ENCODE measurements around the gene EIF5A. TPM values are rescaled to one million over a fixed set of nuclear protein-coding genes. Genes with fewer than 3 reads are reported as not detected.

EIF5A gene
- total RNA-seq, 1 experiment from 2014 or later: 345 TPM

GRCh38 chr17:7309628-7310027 is 2.2 kb downstream of the EIF5A start:
- POLR2A ChIA-PET: interaction anchor here (0.6 kb wide), 2 partner anchors 39 to 75 kb away, joined by 5 read pairs; no protein-coding TSS in a partner anchor
- intact Hi-C loops (cut with micrococcal nuclease; ENCODE audit: unreplicated experiment): loop anchor here (5.0 kb wide), 1 partner anchor 173 kb away; the partner anchor contains the start of genes POLR2A and SLC35G6
- Histone ChIP-seq H3K4me1 (peaks cover 4% of the 10 kb centered on the region; the same call in 1 of the 2 replicates), H3K4me3 (ENCODE audit: low read depth, low read length) (no peak overlapping the region), H3K9me3 (no peaks in the 10 kb centered on the region), H3K36me3 (ENCODE audit: control insufficient read depth, insufficient read depth, low read length) (peaks cover 5% of the 10 kb centered on the region), H3K27me3 (replicated peaks; ENCODE audit: control insufficient read depth, insufficient read depth, low read length) (no peaks in the 10 kb centered on the region)
- peaks cover 73% of the 10 kb centered on the region for H3K36me3 Mint-ChIP-seq (ENCODE audit: insufficient read depth, unreplicated experiment)
- peak overlapping the region; percentile 78 for H3K27ac Mint-ChIP-seq (ENCODE audit: unreplicated experiment)
- H3K9me3 Mint-ChIP-seq (ENCODE audit: unreplicated experiment): no peaks in the 10 kb centered on the region
- BruUV-seq (replicated peaks): no TSS peak
- TF ChIP-seq CTCF (IDR thresholded peaks at IDR 0.05; ENCODE audit: insufficient read depth in 1 of 2, low read depth in 1 of 2, low read length in 1 of 2, severe bottlenecking in 1 of 2, unreplicated experiment in 1 of 2): no peak
- H3K4me3 Mint-ChIP-seq (ENCODE audit: unreplicated experiment): peak overlapping the region; percentile 93
- H3K4me1 Mint-ChIP-seq (ENCODE audit: low read depth, unreplicated experiment): peaks cover 15% of the 10 kb centered on the region
- no peak for DNase-seq
- CTCF ChIA-PET: interaction anchor here (0.5 kb wide), 1 partner anchor 70 kb away, joined by 3 read pairs; the partner anchor contains the start of gene PHF23
- no peaks in the 10 kb centered on the region for H3K27me3 Mint-ChIP-seq (ENCODE audit: insufficient read depth, unreplicated experiment)

- peaks cover 18% of the 10 kb centered on the region for H3K4me1 Mint-ChIP-seq (ENCODE audit: low read depth, unreplicated experiment)
- no peak overlapping the region for H3K4me3 Mint-ChIP-seq (ENCODE audit: unreplicated experiment)
- no peaks in the 10 kb centered on the region for H3K27me3 Mint-ChIP-seq (ENCODE audit: insufficient read depth, unreplicated experiment)
- H3K27me3 ChIP-seq (replicated peaks; ENCODE audit: control insufficient read depth, insufficient read depth, low read length): no peaks in the 10 kb centered on the region
- intact Hi-C loops (cut with micrococcal nuclease; ENCODE audit: unreplicated experiment): no loop called here
- BruUV-seq (replicated peaks): TSS peak; percentile 40
- TF ChIP-seq CTCF (IDR thresholded peaks at IDR 0.05; ENCODE audit: insufficient read depth in 1 of 2, low read depth in 1 of 2, low read length in 1 of 2, severe bottlenecking in 1 of 2, unreplicated experiment in 1 of 2): no peak
- H3K9me3 ChIP-seq: no peaks in the 10 kb centered on the region
- CTCF ChIA-PET: no interaction called here
- H3K4me1 ChIP-seq: peaks cover 4% of the 10 kb centered on the region; the same call in 1 of the 2 replicates
- H3K27ac Mint-ChIP-seq (ENCODE audit: unreplicated experiment): peak overlapping the region; percentile 78
- H3K9me3 Mint-ChIP-seq (ENCODE audit: unreplicated experiment): no peaks in the 10 kb centered on the region
- DNase-seq: no peak
- peaks cover 82% of the 10 kb centered on the region for H3K36me3 Mint-ChIP-seq (ENCODE audit: insufficient read depth, unreplicated experiment)
- H3K36me3 ChIP-seq (ENCODE audit: control insufficient read depth, insufficient read depth, low read length): peaks cover 5% of the 10 kb centered on the region
- POLR2A ChIA-PET: no interaction called here
- H3K4me3 ChIP-seq (ENCODE audit: low read depth, low read length): no peak overlapping the region
Measured at GRCh38 chr17:7311110-7311705, 3.8 kb downstream of the EIF5A start.

GRCh38 chr17:7312432-7313087 is 5.1 kb downstream of the EIF5A start:
- intact Hi-C loops (cut with micrococcal nuclease; ENCODE audit: unreplicated experiment): no loop called here
- H3K4me1 Mint-ChIP-seq (ENCODE audit: low read depth, unreplicated experiment): peaks cover 23% of the 10 kb centered on the region
- Histone ChIP-seq H3K4me1 (peaks cover 4% of the 10 kb centered on the region; the same call in 1 of the 2 replicates), H3K9me3 (no peaks in the 10 kb centered on the region), H3K27me3 (replicated peaks; ENCODE audit: control insufficient read depth, insufficient read depth, low read length) (no peaks in the 10 kb centered on the region), H3K4me3 (ENCODE audit: low read depth, low read length) (no peak overlapping the region), H3K36me3 (ENCODE audit: control insufficient read depth, insufficient read depth, low read length) (peaks cover 5% of the 10 kb centered on the region)
- H3K4me3 Mint-ChIP-seq (ENCODE audit: unreplicated experiment): no peak overlapping the region
- no peaks in the 10 kb centered on the region for H3K9me3 Mint-ChIP-seq (ENCODE audit: unreplicated experiment)
- DNase-seq: no peak
- ChIA-PET CTCF (no interaction called here), POLR2A (interaction anchor here (1.1 kb wide), 1 partner anchor 17 kb away, joined by 7 read pairs; the partner anchor contains the start of gene NEURL4)
- H3K27me3 Mint-ChIP-seq (ENCODE audit: insufficient read depth, unreplicated experiment): no peaks in the 10 kb centered on the region
- H3K27ac Mint-ChIP-seq (ENCODE audit: unreplicated experiment): no peak overlapping the region
- BruUV-seq (replicated peaks): no TSS peak
- H3K36me3 Mint-ChIP-seq (ENCODE audit: insufficient read depth, unreplicated experiment): peaks cover 69% of the 10 kb centered on the region
- no peak for TF ChIP-seq CTCF (IDR thresholded peaks at IDR 0.05; ENCODE audit: insufficient read depth in 1 of 2, low read depth in 1 of 2, low read length in 1 of 2, severe bottlenecking in 1 of 2, unreplicated experiment in 1 of 2)

Data from Caco-2 (cell line).